WTC11 (cell line): ENCODE measurements around the gene PRICKLE3. TPM values are rescaled to one million over a fixed set of nuclear protein-coding genes. Genes with fewer than 3 reads are reported as not detected.

ENCODE experiments used
- ATAC-seq: fragments of 200-7000 bp; cut with Tn5 transposase; 2 replicates; pipeline ENCODE4 v1.10.0; 2021; ENCODE audit warnings: mild to moderate bottlenecking, moderate library complexity
- CTCF ChIA-PET: fragments of 300-600 bp; sonication (Branson Sonifier 250); formaldehyde crosslinking; loops from one replicate; lab custom pipeline; 2021; ENCODE audit warnings: antibody characterized with exemption; lab: Charles Lee
- POLR2A ChIA-PET: fragments of 350-600 bp; sonication (Branson Sonifier 250); formaldehyde crosslinking; loops from one replicate; lab custom pipeline; 2021; ENCODE audit warnings: antibody characterized with exemption; lab: Charles Lee
- DNase-seq: peaks from one replicate; pipeline ENCODE4 v3.0.0; 2021; ENCODE audit warnings: low spot score
- H3K27ac Mint-ChIP-seq: 2 replicates; pipeline ENCODE4 v1.8.0; 2021; ENCODE audit warnings: mixed read lengths
- H3K27me3 Mint-ChIP-seq: 2 replicates; pipeline ENCODE4 v1.8.0; 2021; ENCODE audit warnings: low read depth, mild to moderate bottlenecking, moderate library complexity, mixed read lengths
- H3K36me3 Mint-ChIP-seq: 2 replicates; pipeline ENCODE4 v1.8.0; 2021; ENCODE audit warnings: mixed read lengths
- H3K4me1 Mint-ChIP-seq: 2 replicates; pipeline ENCODE4 v1.8.0; 2022; ENCODE audit warnings: mixed read lengths
- H3K4me3 Mint-ChIP-seq: 2 replicates; pipeline ENCODE4 v1.8.0; 2021; ENCODE audit warnings: mild to moderate bottlenecking, moderate library complexity, mixed read lengths
- H3K9me3 Mint-ChIP-seq: 2 replicates; pipeline ENCODE4 v1.8.0; 2021; ENCODE audit warnings: mixed read lengths
- AFF4 ChIP-seq: sonication (generic); formaldehyde crosslinking; IDR thresholded peaks from 2 replicates; pipeline ENCODE4 v1.8.1; 2023; ENCODE audit warnings: mild to moderate bottlenecking, missing genetic modification reagents, borderline replicate concordance
- ATF1 ChIP-seq: sonication (generic); formaldehyde crosslinking; IDR thresholded peaks from 2 replicates; pipeline ENCODE4 v1.8.1; 2023; ENCODE audit warnings: mild to moderate bottlenecking, moderate library complexity, missing genetic modification reagents
- CREM ChIP-seq: sonication (generic); formaldehyde crosslinking; IDR thresholded peaks from 2 replicates; pipeline ENCODE4 v1.8.1; 2022; ENCODE audit warnings: mild to moderate bottlenecking, missing genetic modification reagents, moderate library complexity
- E2F1 ChIP-seq: sonication (generic); formaldehyde crosslinking; IDR thresholded peaks from 2 replicates; pipeline ENCODE4 v1.8.0; 2022; ENCODE audit warnings: mild to moderate bottlenecking, missing genetic modification reagents
- E2F4 ChIP-seq: sonication (generic); formaldehyde crosslinking; IDR thresholded peaks from 2 replicates; pipeline ENCODE4 v1.8.1; 2022; ENCODE audit warnings: low read depth, mild to moderate bottlenecking, moderate library complexity, missing genetic modification reagents, borderline replicate concordance
- E2F5 ChIP-seq: sonication (generic); formaldehyde crosslinking; IDR thresholded peaks from 2 replicates; pipeline ENCODE4 v1.8.1; 2022; ENCODE audit warnings: mild to moderate bottlenecking, moderate library complexity, missing genetic modification reagents
- EMX1 ChIP-seq: fragments of 250-450 bp; sonication (Bioruptor Pico); IDR thresholded peaks from 2 replicates; pipeline ENCODE4 v1.8.0; 2021; ENCODE audit warnings: mild to moderate bottlenecking
- FOXP4 ChIP-seq: sonication (generic); formaldehyde crosslinking; IDR thresholded peaks from 2 replicates; pipeline ENCODE4 v1.8.0; 2022; ENCODE audit warnings: mild to moderate bottlenecking, missing genetic modification reagents
- GRHL2 ChIP-seq: fragments of 250-450 bp; sonication (Bioruptor Pico); IDR thresholded peaks from 2 replicates; pipeline ENCODE4 v1.8.0; 2022; ENCODE audit warnings: mild to moderate bottlenecking, moderate library complexity; ENCODE audit not compliant: insufficient replicate concordance, severe bottlenecking
- NR1H2 ChIP-seq: sonication (generic); formaldehyde crosslinking; IDR thresholded peaks from 2 replicates; pipeline ENCODE4 v1.9.0; 2021; ENCODE audit warnings: mild to moderate bottlenecking, moderate library complexity, missing genetic modification reagents
- PREB ChIP-seq: sonication (generic); formaldehyde crosslinking; IDR thresholded peaks from 2 replicates; pipeline ENCODE4 v1.8.1; 2022; ENCODE audit warnings: mild to moderate bottlenecking, missing genetic modification reagents, moderate library complexity, borderline replicate concordance
- RELA ChIP-seq: sonication (generic); formaldehyde crosslinking; IDR thresholded peaks from 2 replicates; pipeline ENCODE4 v1.8.1; 2022; ENCODE audit warnings: missing genetic modification reagents, mild to moderate bottlenecking, borderline replicate concordance
- SMAD4 ChIP-seq: sonication (generic); formaldehyde crosslinking; IDR thresholded peaks from 2 replicates; pipeline ENCODE4 v1.8.0; 2022; ENCODE audit warnings: mild to moderate bottlenecking, missing genetic modification reagents
- TP53 ChIP-seq: sonication (generic); formaldehyde crosslinking; IDR thresholded peaks from 2 replicates; pipeline ENCODE4 v1.8.1; 2023; ENCODE audit warnings: mild to moderate bottlenecking, missing genetic modification reagents
- ZMAT4 ChIP-seq: fragments of 250-450 bp; sonication (Bioruptor Pico); IDR thresholded peaks from 2 replicates; pipeline ENCODE4 v1.9.0; 2021; ENCODE audit warnings: mild to moderate bottlenecking
- ZNF232 ChIP-seq: sonication (generic); formaldehyde crosslinking; IDR thresholded peaks from 2 replicates; pipeline ENCODE4 v1.8.0; 2022; ENCODE audit warnings: mild to moderate bottlenecking, missing genetic modification reagents
- ZNF416 ChIP-seq: fragments of 250-450 bp; sonication (Bioruptor Pico); IDR thresholded peaks from 2 replicates; pipeline ENCODE4 v1.9.0; 2021; ENCODE audit warnings: mild to moderate bottlenecking, inconsistent platforms
- total RNA-seq: library from RNA; stranded (reverse); gene quantifications from 3 replicates; pipeline ENCODE4 v1.2.3, GENCODE V29; 2021
- TF ChIP-seq, protein P1 (sequence below): fragments of 250-450 bp; sonication (Bioruptor Pico); IDR thresholded peaks from 2 replicates; pipeline ENCODE4 v1.8.0; 2021; ENCODE audit warnings: mild to moderate bottlenecking
- TF ChIP-seq, protein P2 (sequence below): sonication (generic); formaldehyde crosslinking; IDR thresholded peaks from 2 replicates; pipeline ENCODE4 v1.8.0; 2023; ENCODE audit warnings: missing genetic modification reagents

The PRICKLE3 gene
- total RNA-seq, 1 experiment from 2014 or later, result 14.6 TPM

DNA sequence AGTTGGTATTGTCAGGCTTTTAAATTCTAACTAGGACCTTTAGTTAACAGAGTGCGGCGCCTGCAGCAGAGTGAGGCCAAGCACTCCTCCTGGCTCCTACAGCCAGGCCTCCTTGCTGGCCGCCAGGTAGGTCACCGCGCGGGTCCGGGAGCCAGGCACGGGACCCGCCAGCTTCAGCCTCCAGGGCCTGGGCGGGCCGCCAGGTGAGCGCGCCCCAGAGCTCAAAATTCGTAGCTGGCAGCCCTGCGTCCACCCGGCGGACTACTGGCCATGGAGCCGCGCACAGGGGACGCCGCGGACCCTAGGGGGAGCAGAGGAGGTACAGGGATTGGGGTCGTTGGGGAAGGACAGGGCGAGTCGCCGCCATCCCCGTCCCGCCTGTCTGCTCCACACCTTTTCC, 23.6 kb downstream of the PRICKLE3 start, which contains the start of gene MAGIX (continued):
- TF ChIP-seq ZMAT4 (CRISPR knock-in tag) (no peak), E2F1 (no peak)

DNA sequence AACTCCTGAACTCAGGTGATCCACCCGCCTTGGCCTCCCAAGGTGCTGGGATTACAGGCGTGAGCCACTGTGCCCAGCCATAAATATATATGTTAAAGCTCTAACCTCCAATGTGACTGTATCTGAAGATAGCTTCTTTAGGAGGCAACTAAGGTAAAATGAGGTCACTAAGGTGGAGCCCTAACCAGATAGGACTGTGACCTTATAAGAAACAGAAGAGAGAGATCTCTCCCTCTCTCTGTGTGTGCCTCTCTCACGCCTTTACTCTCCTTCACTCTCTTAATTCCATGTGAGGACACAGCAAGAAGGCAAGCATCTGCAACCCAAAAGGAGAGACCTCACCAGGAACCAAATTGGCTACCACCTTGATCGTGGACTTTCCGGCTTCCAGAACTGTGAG, 24.5 kb downstream of the PRICKLE3 start:
- ATAC-seq (no peak), DNase-seq (no peak)
- CTCF ChIA-PET, result interaction anchor here (1.5 to 2.6 kb wide), 2 partner anchors 19 to 23 kb away, joined by 5 to 8 read pairs; no protein-coding TSS in a partner anchor
- Mint-ChIP-seq H3K27me3 (peaks cover 70% of the 10 kb centered on the region), H3K9me3 (no peaks in the 10 kb centered on the region), H3K4me3 (peak overlapping the region; percentile 24; the same call in 1 of the 2 replicates), H3K27ac (no peak overlapping the region), H3K36me3 (no peaks in the 10 kb centered on the region), H3K4me1 (peaks cover 8% of the 10 kb centered on the region)
- POLR2A ChIA-PET, result no interaction called here
- TF ChIP-seq TP53 (no peak), NR1H2 (CRISPR knock-in tag) (no peak), SMAD4 (CRISPR knock-in tag) (no peak), E2F5 (CRISPR knock-in tag) (no peak), PREB (CRISPR knock-in tag) (no peak), CREM (CRISPR knock-in tag) (no peak), RELA (CRISPR knock-in tag) (no peak), EMX1 (CRISPR knock-in tag) (no peak), E2F1 (no peak), ATF1 (no peak), ZNF416 (CRISPR knock-in tag) (no peak), GRHL2 (no peak), E2F4 (CRISPR knock-in tag) (no peak)
- TF ChIP-seq, protein P1, sequence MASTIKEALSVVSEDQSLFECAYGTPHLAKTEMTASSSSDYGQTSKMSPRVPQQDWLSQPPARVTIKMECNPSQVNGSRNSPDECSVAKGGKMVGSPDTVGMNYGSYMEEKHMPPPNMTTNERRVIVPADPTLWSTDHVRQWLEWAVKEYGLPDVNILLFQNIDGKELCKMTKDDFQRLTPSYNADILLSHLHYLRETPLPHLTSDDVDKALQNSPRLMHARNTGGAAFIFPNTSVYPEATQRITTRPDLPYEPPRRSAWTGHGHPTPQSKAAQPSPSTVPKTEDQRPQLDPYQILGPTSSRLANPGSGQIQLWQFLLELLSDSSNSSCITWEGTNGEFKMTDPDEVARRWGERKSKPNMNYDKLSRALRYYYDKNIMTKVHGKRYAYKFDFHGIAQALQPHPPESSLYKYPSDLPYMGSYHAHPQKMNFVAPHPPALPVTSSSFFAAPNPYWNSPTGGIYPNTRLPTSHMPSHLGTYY (CRISPR knock-in tag), result no peak

GRCh38 chrX:49160908-49161307, 25.3 kb downstream of the PRICKLE3 start:
- Mint-ChIP-seq H3K36me3 (no peaks in the 10 kb centered on the region), H3K9me3 (no peaks in the 10 kb centered on the region), H3K27me3 (peaks cover 69% of the 10 kb centered on the region), H3K4me3 (no peak overlapping the region)
- ChIA-PET POLR2A (no interaction called here), CTCF (interaction anchor here (1.5 kb wide), 1 partner anchor 18 kb away, joined by 5 read pairs; no protein-coding TSS in a partner anchor)
- DNase-seq, result no peak
- TF ChIP-seq ZNF232, result no peak
- TF ChIP-seq, protein P2, sequence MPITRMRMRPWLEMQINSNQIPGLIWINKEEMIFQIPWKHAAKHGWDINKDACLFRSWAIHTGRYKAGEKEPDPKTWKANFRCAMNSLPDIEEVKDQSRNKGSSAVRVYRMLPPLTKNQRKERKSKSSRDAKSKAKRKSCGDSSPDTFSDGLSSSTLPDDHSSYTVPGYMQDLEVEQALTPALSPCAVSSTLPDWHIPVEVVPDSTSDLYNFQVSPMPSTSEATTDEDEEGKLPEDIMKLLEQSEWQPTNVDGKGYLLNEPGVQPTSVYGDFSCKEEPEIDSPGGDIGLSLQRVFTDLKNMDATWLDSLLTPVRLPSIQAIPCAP (CRISPR knock-in tag), result no peak
- no peak for TF ChIP-seq AFF4
- TF ChIP-seq FOXP4 (CRISPR knock-in tag), result no peak
- TF ChIP-seq, all 79 proteins: peak for 0
- peaks cover 8% of the 10 kb centered on the region for H3K4me1 Mint-ChIP-seq
- no peak for ATAC-seq
- no peak overlapping the region for H3K27ac Mint-ChIP-seq
